ENCODE results near the gene MUTYH. TPM values are rescaled to one million over a fixed set of nuclear protein-coding genes. Genes with fewer than 3 reads are reported as not detected.
"Not testable (repeated sequence)": the region's sequence is repeated elsewhere in the genome, so short reads cannot be mapped to it uniquely, and the experiment has no call there.

Gene MUTYH
- total RNA-seq, 8 experiments from 2014 or later = 16.5 to 35.8 (median 25.9) TPM

DNA sequence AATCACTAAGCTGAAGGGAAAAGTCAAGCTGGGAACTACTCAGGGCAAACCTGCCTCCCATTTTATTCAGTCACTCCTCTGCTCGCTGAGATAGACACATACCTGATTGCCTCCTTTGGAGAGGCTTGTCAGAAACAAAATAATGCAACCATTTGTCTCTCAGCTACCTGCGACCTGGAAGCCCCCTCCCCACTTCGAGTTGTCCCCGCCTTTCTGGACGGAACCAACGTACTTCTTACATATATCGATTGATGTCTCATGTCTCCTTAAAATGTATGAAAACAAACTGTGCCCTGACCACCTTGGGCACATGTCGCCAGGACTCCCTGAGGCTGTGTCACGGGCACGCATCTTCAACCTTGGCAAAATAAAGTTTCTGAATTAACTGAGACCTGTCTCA lies 35.0 kb downstream of the MUTYH start:
- H3K4me1 ChIP-seq (replicated peaks in 1 of 2) = peaks cover 10 to 20% of the 10 kb centered on the region in 2 donors
- ATAC-seq (replicated peaks in 6 of 8) = no peak
- no peak overlapping the region for H3K4me3 ChIP-seq
- in situ Hi-C loops (cut with MboI; ENCODE audit: low pct_unique_long_range_greater_than_20kb in 2 of 9, low sequenced_read_pairs in 9 of 9, unreplicated experiment in 9 of 9) = loop anchor here in 4 of 9 experiments (10.0 to 25.0 kb wide), 4 partner anchors 290 to 568 kb away; partner anchors contain the start of genes HECTD3 (in 3 of the 4), UROD (in 3 of the 4), KIF2C (in 1 of the 4) and PTCH2 (in 1 of the 4)
- 20 to 100% (median 92%) methylated on average over 1 to 10 of the region's 10 CpGs; no CpG with 5 or more reads in 3 of the 10 experiments for WGBS, 10 experiments
- no peak overlapping the region for H3K27ac ChIP-seq

GRCh38 chr1:45304311-45305081 lies 35.7 kb downstream of the MUTYH start:
- peak overlapping the region; percentile 81 to 90 for H3K27ac ChIP-seq
- 48 to 100% (median 70%) methylated on average over 1 to 10 of the region's 15 CpGs; no CpG with 5 or more reads in 3 of the 10 experiments for WGBS, 10 experiments
- in situ Hi-C loops (cut with MboI; ENCODE audit: low pct_unique_long_range_greater_than_20kb in 2 of 9, low sequenced_read_pairs in 9 of 9, unreplicated experiment in 9 of 9) = loop anchor here in 4 of 9 experiments (5.0 to 25.0 kb wide), 5 partner anchors 290 to 567 kb away; partner anchors contain the start of genes HECTD3 (in 4 of the 4), UROD (in 4 of the 4), KIF2C (in 1 of the 4) and PTCH2 (in 1 of the 4)

DNA sequence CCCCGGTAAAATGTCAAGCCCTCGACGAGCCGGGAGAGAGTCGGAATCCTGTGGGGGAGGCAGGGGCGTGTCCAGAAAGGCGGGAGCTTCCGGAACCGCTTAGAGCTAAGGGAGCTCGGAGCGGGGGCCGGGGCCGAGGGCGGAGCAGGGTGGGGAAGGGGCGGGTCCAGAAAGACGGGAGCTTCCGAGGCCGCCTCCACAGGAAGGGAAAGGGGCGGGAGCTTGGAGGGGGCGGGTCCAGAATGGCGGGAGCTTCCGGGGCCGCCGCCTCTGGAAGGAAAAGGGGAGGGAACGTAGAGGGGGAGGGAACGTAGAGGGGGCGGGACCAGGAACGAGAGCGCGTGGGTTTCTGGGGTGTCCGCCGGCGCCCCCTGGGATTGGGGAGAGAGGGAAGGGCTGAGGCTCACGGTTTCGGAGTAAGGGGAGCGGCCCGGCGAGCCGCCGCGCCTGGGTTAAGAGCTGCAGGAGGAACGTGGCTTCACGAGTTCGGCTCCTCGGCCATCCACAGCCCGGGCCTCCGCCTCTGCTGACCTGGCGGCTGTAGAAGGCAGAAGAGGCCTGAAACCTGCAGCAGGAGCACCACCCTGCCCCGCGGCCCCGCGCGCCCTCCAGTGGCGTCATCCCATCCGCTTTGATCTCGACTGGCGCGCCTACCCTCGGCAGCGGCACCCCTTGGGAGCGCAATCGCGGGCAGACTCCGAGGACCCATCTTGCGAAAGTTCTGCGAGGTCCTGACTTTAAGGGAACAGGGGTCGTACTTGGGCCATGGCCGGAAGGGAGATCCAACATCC lies 36.5 kb downstream of the MUTYH start:
- Histone ChIP-seq H3K4me3 (peak overlapping the region; percentile 60 to 83 (median 71)), H3K4me1 (replicated peaks in 1 of 2) (peaks cover 10 to 22% of the 10 kb centered on the region in 2 donors), H3K27ac (peak overlapping the region; percentile 81 to 90)
- peak; percentile 88 to 93 (median 90) for ATAC-seq (replicated peaks in 6 of 8)
- in situ Hi-C loops (cut with MboI; ENCODE audit: low pct_unique_long_range_greater_than_20kb in 2 of 9, low sequenced_read_pairs in 9 of 9, unreplicated experiment in 9 of 9) = loop anchor here in 4 of 9 experiments (5.0 to 25.0 kb wide), 5 partner anchors 289 to 566 kb away; partner anchors contain the start of genes HECTD3 (in 4 of the 4), UROD (in 4 of the 4), KIF2C (in 1 of the 4) and PTCH2 (in 1 of the 4)
- 0% methylated on average over 1 to 5 of the region's 68 CpGs; no CpG with 5 or more reads in 6 of the 10 experiments for WGBS, 10 experiments

More at GRCh38 chr1:45304311-45305081, 35.7 kb downstream of the MUTYH start:
- Histone ChIP-seq H3K4me1 (replicated peaks in 1 of 2) (peaks cover 10 to 22% of the 10 kb centered on the region in 2 donors), H3K4me3 (peak overlapping the region; percentile 60 to 83 (median 71))
- no peak for ATAC-seq (replicated peaks in 6 of 8)

- ATAC-seq (replicated peaks in 6 of 8) = no peak
- no peak overlapping the region for H3K27ac ChIP-seq
- H3K4me1 ChIP-seq (replicated peaks in 1 of 2) = peaks cover 17 to 33% of the 10 kb centered on the region in 2 donors
- in situ Hi-C loops (cut with MboI; ENCODE audit: low pct_unique_long_range_greater_than_20kb in 2 of 9, low sequenced_read_pairs in 9 of 9, unreplicated experiment in 9 of 9) = loop anchor here in 4 of 9 experiments (5.0 to 25.0 kb wide), 5 partner anchors 288 to 565 kb away; partner anchors contain the start of genes HECTD3 (in 4 of the 4), UROD (in 4 of the 4), KIF2C (in 1 of the 4) and PTCH2 (in 1 of the 4)
- peak overlapping the region; percentile 60 to 83 (median 71) for H3K4me3 ChIP-seq
- WGBS, 10 experiments = 77 to 100% (median 89%) methylated on average over 1 to 16 of the region's 16 CpGs; no CpG with 5 or more reads in 1 of the 10 experiments
Measured at GRCh38 chr1:45302505-45303150, 37.6 kb downstream of the MUTYH start.

DNA sequence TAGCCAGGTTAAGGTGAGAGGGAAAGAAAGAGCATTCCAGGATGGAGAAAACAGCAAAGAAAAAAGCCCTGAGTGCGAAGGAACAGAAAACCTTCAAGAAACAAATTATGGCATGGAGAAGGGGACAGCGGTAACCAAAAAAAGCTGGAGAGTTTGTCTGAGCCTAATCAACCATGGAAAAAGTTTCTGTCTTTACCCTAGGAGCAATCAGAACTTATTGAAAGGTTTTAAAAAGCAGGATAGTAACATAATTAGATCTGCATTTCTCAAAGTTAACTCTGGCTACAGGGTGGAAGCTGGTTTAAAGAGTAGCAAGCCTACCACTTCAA lies 39.6 kb downstream of the MUTYH start:
- H3K4me1 ChIP-seq (replicated peaks in 1 of 2) = peaks cover 21 to 34% of the 10 kb centered on the region in 2 donors
- H3K27ac ChIP-seq = no peak overlapping the region
- WGBS, 10 experiments = 20 to 100% (median 52%) methylated on average over 1 to 2 of the region's 2 CpGs
- no peak for ATAC-seq (replicated peaks in 6 of 8)
- in situ Hi-C loops (cut with MboI; ENCODE audit: low pct_unique_long_range_greater_than_20kb in 2 of 9, low sequenced_read_pairs in 9 of 9, unreplicated experiment in 9 of 9) = loop anchor here in 4 of 9 experiments (5.0 to 25.0 kb wide), 5 partner anchors 286 to 563 kb away; partner anchors contain the start of genes HECTD3 (in 4 of the 4), UROD (in 4 of the 4), KIF2C (in 1 of the 4) and PTCH2 (in 1 of the 4)
- H3K4me3 ChIP-seq = no peak overlapping the region

- 0 to 32% (median 10%) methylated on average over 1 to 4 of the region's 4 CpGs; no CpG with 5 or more reads in 1 of the 10 experiments for WGBS, 10 experiments
- peak; percentile 1 to 22 (median 12) for ATAC-seq (replicated peaks in 6 of 8)
Measured at GRCh38 chr1:45299981-45300668, 40.1 kb downstream of the MUTYH start.

GRCh38 chr1:45299296-45299695 lies 40.9 kb downstream of the MUTYH start:
- H3K4me3 ChIP-seq = no peak overlapping the region
- ATAC-seq (replicated peaks in 6 of 8) = no peak
- no peak overlapping the region for H3K27ac ChIP-seq
- in situ Hi-C loops (cut with MboI; ENCODE audit: low pct_unique_long_range_greater_than_20kb in 2 of 9, low sequenced_read_pairs in 9 of 9, unreplicated experiment in 9 of 9) = loop anchor here in 4 of 9 experiments (5.0 to 25.0 kb wide), 3 partner anchors 274 to 287 kb away; partner anchors contain the start of genes HECTD3 (in 2 of the 4) and UROD (in 2 of the 4)
- 43 to 80% (median 80%) methylated on average over 1 of the region's 1 CpG; no CpG with 5 or more reads in 7 of the 10 experiments for WGBS, 10 experiments
- peaks cover 15 to 27% of the 10 kb centered on the region in 2 donors for H3K4me1 ChIP-seq (replicated peaks in 1 of 2)

More at GRCh38 chr1:45299981-45300668, 40.1 kb downstream of the MUTYH start:
- no peak overlapping the region for H3K27ac ChIP-seq
- H3K4me1 ChIP-seq (replicated peaks in 1 of 2) = peaks cover 21 to 34% of the 10 kb centered on the region in 2 donors
- in situ Hi-C loops (cut with MboI; ENCODE audit: low pct_unique_long_range_greater_than_20kb in 2 of 9, low sequenced_read_pairs in 9 of 9, unreplicated experiment in 9 of 9) = loop anchor here in 8 of 9 experiments (5.0 to 25.0 kb wide), 6 partner anchors 275 to 563 kb away; partner anchors contain the start of genes HECTD3 (in 6 of the 8), UROD (in 6 of the 8), KIF2C (in 1 of the 8) and PTCH2 (in 1 of the 8)
- H3K4me3 ChIP-seq = no peak overlapping the region

GRCh38 chr1:45297666-45298356 lies 42.4 kb downstream of the MUTYH start:
- peak in 6 of 8 experiments; percentile 24 to 87 (median 72) for ATAC-seq (replicated peaks in 6 of 8)
- in situ Hi-C loops (cut with MboI; ENCODE audit: low pct_unique_long_range_greater_than_20kb in 2 of 9, low sequenced_read_pairs in 9 of 9, unreplicated experiment in 9 of 9) = loop anchor here in 4 of 9 experiments (5.0 to 25.0 kb wide), 3 partner anchors 273 to 286 kb away; partner anchors contain the start of genes HECTD3 (in 2 of the 4) and UROD (in 2 of the 4)
- H3K4me1 ChIP-seq (replicated peaks in 1 of 2) = peaks cover 14 to 26% of the 10 kb centered on the region in 2 donors
- 13 to 62% (median 36%) methylated on average over 1 to 8 of the region's 8 CpGs for WGBS, 10 experiments
- H3K4me3 ChIP-seq = no peak overlapping the region
- H3K27ac ChIP-seq = peak overlapping the region; percentile 28 to 60

GRCh38 chr1:45291716-45292115 lies 48.5 kb downstream of the MUTYH start:
- no peaks in the 10 kb centered on the region for H3K4me1 ChIP-seq (replicated peaks in 1 of 2)
- H3K27ac ChIP-seq = no peak overlapping the region
- 0 to 100% (median 70%) methylated on average over 1 to 2 of the region's 2 CpGs; no CpG with 5 or more reads in 4 of the 10 experiments for WGBS, 10 experiments
- H3K4me3 ChIP-seq = no peak overlapping the region
- ATAC-seq (replicated peaks in 6 of 8) = no peak
- in situ Hi-C loops (cut with MboI; ENCODE audit: low pct_unique_long_range_greater_than_20kb in 2 of 9, low sequenced_read_pairs in 9 of 9, unreplicated experiment in 9 of 9) = loop anchor here in 3 of 9 experiments (10.0 to 25.0 kb wide), 2 partner anchors 267 to 279 kb away; partner anchors contain the start of genes HECTD3 (in 1 of the 3) and UROD (in 1 of the 3)

DNA sequence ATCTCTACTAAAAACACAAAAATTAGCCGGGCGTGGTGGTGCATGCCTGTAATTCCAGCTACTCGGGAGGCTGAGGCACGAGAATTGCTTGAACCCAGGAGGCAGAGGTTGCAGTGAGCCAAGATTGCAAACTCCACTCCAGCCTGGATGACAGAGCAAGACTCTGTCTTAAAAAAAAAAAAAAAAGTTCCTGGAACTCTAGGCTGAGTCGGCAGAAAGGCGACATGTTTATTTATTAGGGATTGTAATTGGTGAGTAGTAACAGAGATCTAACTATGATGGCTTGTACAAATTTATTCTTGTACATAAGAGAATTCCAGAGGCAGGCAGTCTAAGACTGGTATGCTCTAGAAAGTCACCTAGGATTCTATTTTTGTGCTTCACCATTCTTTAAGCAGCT lies 49.2 kb downstream of the MUTYH start:
- not testable (repeated sequence) for H3K4me3 ChIP-seq; H3K4me1 ChIP-seq (replicated peaks in 1 of 2); ATAC-seq (replicated peaks in 6 of 8); H3K27ac ChIP-seq
- in situ Hi-C loops (cut with MboI; ENCODE audit: low pct_unique_long_range_greater_than_20kb in 2 of 9, low sequenced_read_pairs in 9 of 9, unreplicated experiment in 9 of 9) = loop anchor here in 3 of 9 experiments (10.0 to 25.0 kb wide), 2 partner anchors 266 to 279 kb away; partner anchors contain the start of genes HECTD3 (in 1 of the 3) and UROD (in 1 of the 3)
- WGBS, 10 experiments = 66 to 100% (median 88%) methylated on average over 1 to 6 of the region's 6 CpGs; no CpG with 5 or more reads in 3 of the 10 experiments
